ENCODE measurements around the gene STAU1. TPM values are rescaled to one million over a fixed set of nuclear protein-coding genes. Genes with fewer than 3 reads are reported as not detected.

Gene STAU1
- total and polyA plus RNA-seq, 2 of the 13 experiments (the other 11 are each of a cell fraction or from before 2014, with no cell fraction given): 119 to 133 TPM

DNA sequence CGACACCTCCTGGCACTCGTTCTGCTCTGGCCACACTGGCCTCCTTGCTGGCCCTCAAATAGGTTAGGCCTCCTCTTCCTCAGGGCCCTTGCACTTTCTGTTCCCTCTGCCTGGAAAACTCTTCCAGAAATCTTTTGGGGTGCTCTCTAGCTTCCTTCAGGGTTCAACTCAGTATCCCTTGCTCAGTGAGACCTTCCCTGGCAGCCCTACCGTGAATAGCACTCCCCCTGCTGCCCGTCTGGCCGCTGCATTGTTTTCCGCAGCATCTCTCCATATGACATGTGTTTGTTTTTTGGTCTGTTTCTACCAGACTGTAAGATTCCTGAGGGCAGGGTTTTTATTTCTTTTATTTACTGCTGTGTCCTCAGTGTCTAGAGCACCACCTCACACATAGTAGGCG is 37.8 kb upstream of the STAU1 start:
- Histone ChIP-seq H3K36me3 (replicated peaks in 1 of 2; ENCODE audit: control insufficient read depth in 1 of 2, insufficient read depth in 2 of 2, low read length in 2 of 2) (peaks cover 59 to 86% of the 10 kb centered on the region in 2 experiments), H3K79me2 (ENCODE audit: insufficient read depth, low read length) (peaks cover 4% of the 10 kb centered on the region), H3K9ac (ENCODE audit: insufficient read depth, low read depth, low read length) (no peak overlapping the region), H3K4me1 (ENCODE audit: insufficient read depth, low read length) (peaks cover 5% of the 10 kb centered on the region; the same call in 1 of the 2 replicates), H3K27me3 (ENCODE audit: control insufficient read depth in 1 of 2, insufficient read depth in 2 of 2, low read length in 2 of 2) (no peaks in the 10 kb centered on the region), H3K4me2 (ENCODE audit: low read depth, low read length) (no peak overlapping the region), H2AFZ (ENCODE audit: low read length) (no peak overlapping the region), H3K9me3 (ENCODE audit: low read length) (no peaks in the 10 kb centered on the region), H4K20me1 (ENCODE audit: insufficient read depth, low read length) (no peaks in the 10 kb centered on the region), H3K27ac (ENCODE audit: extremely low read length, insufficient read depth, low read length) (no peak overlapping the region), H3K4me3 (replicated peaks in 1 of 3; ENCODE audit: insufficient read depth in 1 of 3, low read depth in 2 of 3, low read length in 3 of 3) (no peak overlapping the region)
- ATAC-seq (peak; percentile 52), DNase-seq (ENCODE audit: low spot score) (no peak), FAIRE-seq (no peak)
- BruUV-seq (replicated peaks): no TSS peak
- intact Hi-C loops (cut with micrococcal nuclease; ENCODE audit: unreplicated experiment) (no loop called here), in situ Hi-C loops (cut with HindIII; ENCODE audit: extremely low pct_ligation_motif_present, low pct_unique_long_range_greater_than_20kb) (no loop called here)
- WGBS (ENCODE audit: low lambda C conversion rate): 94% methylated on average over 7 of the region's 7 CpGs
- CTCF ChIA-PET (ENCODE audit: low intra/inter-chr PET ratio, low total read pairs): interaction anchor here (0.7 kb wide), 1 partner anchor 93 kb away, joined by 3 read pairs; no protein-coding TSS in a partner anchor
- TF ChIP-seq TEAD2 (CRISPR knock-in tag; IDR thresholded peaks at IDR 0.05): no peak
- TF ChIP-seq SAP130 (CRISPR knock-in tag; IDR thresholded peaks at IDR 0.05; ENCODE audit: low read depth): no peak
- TF ChIP-seq, protein P1, sequence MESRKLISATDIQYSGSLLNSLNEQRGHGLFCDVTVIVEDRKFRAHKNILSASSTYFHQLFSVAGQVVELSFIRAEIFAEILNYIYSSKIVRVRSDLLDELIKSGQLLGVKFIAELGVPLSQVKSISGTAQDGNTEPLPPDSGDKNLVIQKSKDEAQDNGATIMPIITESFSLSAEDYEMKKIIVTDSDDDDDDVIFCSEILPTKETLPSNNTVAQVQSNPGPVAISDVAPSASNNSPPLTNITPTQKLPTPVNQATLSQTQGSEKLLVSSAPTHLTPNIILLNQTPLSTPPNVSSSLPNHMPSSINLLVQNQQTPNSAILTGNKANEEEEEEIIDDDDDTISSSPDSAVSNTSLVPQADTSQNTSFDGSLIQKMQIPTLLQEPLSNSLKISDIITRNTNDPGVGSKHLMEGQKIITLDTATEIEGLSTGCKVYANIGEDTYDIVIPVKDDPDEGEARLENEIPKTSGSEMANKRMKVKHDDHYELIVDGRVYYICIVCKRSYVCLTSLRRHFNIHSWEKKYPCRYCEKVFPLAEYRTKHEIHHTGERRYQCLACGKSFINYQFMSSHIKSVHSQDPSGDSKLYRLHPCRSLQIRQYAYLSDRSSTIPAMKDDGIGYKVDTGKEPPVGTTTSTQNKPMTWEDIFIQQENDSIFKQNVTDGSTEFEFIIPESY (CRISPR knock-in tag; IDR thresholded peaks at IDR 0.05): peak; percentile 77
- TF ChIP-seq ZNF780A (CRISPR knock-in tag; IDR thresholded peaks at IDR 0.05): no peak
- TF ChIP-seq, protein P2, sequence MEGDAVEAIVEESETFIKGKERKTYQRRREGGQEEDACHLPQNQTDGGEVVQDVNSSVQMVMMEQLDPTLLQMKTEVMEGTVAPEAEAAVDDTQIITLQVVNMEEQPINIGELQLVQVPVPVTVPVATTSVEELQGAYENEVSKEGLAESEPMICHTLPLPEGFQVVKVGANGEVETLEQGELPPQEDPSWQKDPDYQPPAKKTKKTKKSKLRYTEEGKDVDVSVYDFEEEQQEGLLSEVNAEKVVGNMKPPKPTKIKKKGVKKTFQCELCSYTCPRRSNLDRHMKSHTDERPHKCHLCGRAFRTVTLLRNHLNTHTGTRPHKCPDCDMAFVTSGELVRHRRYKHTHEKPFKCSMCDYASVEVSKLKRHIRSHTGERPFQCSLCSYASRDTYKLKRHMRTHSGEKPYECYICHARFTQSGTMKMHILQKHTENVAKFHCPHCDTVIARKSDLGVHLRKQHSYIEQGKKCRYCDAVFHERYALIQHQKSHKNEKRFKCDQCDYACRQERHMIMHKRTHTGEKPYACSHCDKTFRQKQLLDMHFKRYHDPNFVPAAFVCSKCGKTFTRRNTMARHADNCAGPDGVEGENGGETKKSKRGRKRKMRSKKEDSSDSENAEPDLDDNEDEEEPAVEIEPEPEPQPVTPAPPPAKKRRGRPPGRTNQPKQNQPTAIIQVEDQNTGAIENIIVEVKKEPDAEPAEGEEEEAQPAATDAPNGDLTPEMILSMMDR (CRISPR knock-in tag; IDR thresholded peaks at IDR 0.05): peak; percentile 22; the same call in 1 of the 2 replicates
- TF ChIP-seq ZNF703 (CRISPR knock-in tag; IDR thresholded peaks at IDR 0.05; ENCODE audit: borderline replicate concordance): no peak
- peak; percentile 53; the same call in 1 of the 2 replicates for TF ChIP-seq NRL (CRISPR knock-in tag; IDR thresholded peaks at IDR 0.05; ENCODE audit: borderline replicate concordance)
- TF ChIP-seq ZNF891 (CRISPR knock-in tag; IDR thresholded peaks at IDR 0.05): 0 out of 2 replicates have a peak, but pooled peaks have one; percentile 36
- TF ChIP-seq BHLHE40 (IDR thresholded peaks at IDR 0.05; ENCODE audit: low read length): no peak
- POLR2A ChIA-PET: no interaction called here
